Esophagus muscularis mucosa (tissue), 4 donors: ENCODE data around the gene LENEP.

Experiments
- CTCF ChIP-seq, 3 experiments: fragments of 200-600 bp in 2 of 3; fragments of 450-650 bp in 1 of 3; sonication (generic) in 2 of 3; IDR thresholded peaks; one replicate each; pipeline ENCODE4 v1.5.1; 2017 to 2019; ENCODE audit warnings: antibody characterized with exemption in 3 of 3, mild to moderate bottlenecking in 2 of 3, moderate library complexity in 1 of 3
- EP300 ChIP-seq: sonication (generic); formaldehyde crosslinking; IDR thresholded peaks from one replicate; pipeline ENCODE4 v1.6.1; 2017; ENCODE audit warnings: antibody characterized with exemption
- POLR2A ChIP-seq: fragments of 450-650 bp; IDR thresholded peaks from one replicate; pipeline ENCODE4 v1.6.1; 2017; ENCODE audit warnings: antibody characterized with exemption, moderate library complexity, mild to moderate bottlenecking, low read depth

- no peak for TF ChIP-seq CTCF (IDR thresholded peaks at IDR 0.05)
- TF ChIP-seq EP300 = no peak
- no peak for TF ChIP-seq POLR2A
Measured at GRCh38 chr1:155026154-155026553, 32.8 kb downstream of the LENEP start.
